Measurements from ENCODE around the gene PDIA3. TPM values are rescaled to one million over a fixed set of nuclear protein-coding genes. Genes with fewer than 3 reads are reported as not detected.
"Not testable (repeated sequence)": the region's sequence is repeated elsewhere in the genome, so short reads cannot be mapped to it uniquely, and the experiment has no call there.

The PDIA3 gene
- total and polyA plus RNA-seq, 2 donors (not counting 3 experiments of a cell fraction or from before 2014, with no cell fraction given) = 140 to 857 TPM

- dilution Hi-C loops (cut with MboI; ENCODE audit: extremely low pct_ligation_motif_present, low sequenced_read_pairs) (no loop called here), intact Hi-C loops (cut with micrococcal nuclease) (no loop called here)
- Histone ChIP-seq H3K27me3 (ENCODE audit: control insufficient read depth in 2 of 2, insufficient read depth in 2 of 2, low read length in 2 of 2) (peaks cover 2 to 3% of the 10 kb centered on the region in 2 experiments), H2AFZ (ENCODE audit: low read depth, low read length) (no peak overlapping the region), H4K20me1 (replicated peaks; ENCODE audit: control insufficient read depth, extremely low read depth, insufficient read depth, low read length) (no peaks in the 10 kb centered on the region), H3K9me1 (replicated peaks; ENCODE audit: control insufficient read depth, extremely low read depth, insufficient read depth, low read length) (no peaks in the 10 kb centered on the region), H3K4me3 (replicated peaks in 1 of 3; ENCODE audit: insufficient read depth in 1 of 3, low read depth in 1 of 3, low read length in 3 of 3) (no peak overlapping the region), H3K79me2 (ENCODE audit: control insufficient read depth, insufficient read depth, low read length) (no peaks in the 10 kb centered on the region), H3K4me1 (ENCODE audit: control insufficient read depth, extremely low read depth, insufficient read depth, low read length) (no peaks in the 10 kb centered on the region), H3K9me3 (replicated peaks; ENCODE audit: control insufficient read depth, insufficient read depth, low read length) (no peaks in the 10 kb centered on the region), H3K36me3 (ENCODE audit: control insufficient read depth in 2 of 2, extremely low read depth in 1 of 2, insufficient read depth in 2 of 2, low read length in 2 of 2) (no peaks in the 10 kb centered on the region), H3K9ac (replicated peaks; ENCODE audit: extremely low read depth, insufficient read depth, low read length) (no peak overlapping the region), H3K27ac (ENCODE audit: insufficient read depth, low read depth, low read length) (no peak overlapping the region), H3K4me2 (ENCODE audit: insufficient read depth, low read length) (no peak overlapping the region)
- no peak for TF ChIP-seq JUN (IDR thresholded peaks at IDR 0.05; ENCODE audit: borderline replicate concordance, insufficient read depth, insufficient read length, low read depth)
- no peak for TF ChIP-seq MAX (IDR thresholded peaks at IDR 0.05; ENCODE audit: insufficient read depth, insufficient read length)
- TF ChIP-seq EZH2 (IDR thresholded peaks at IDR 0.05; ENCODE audit: borderline replicate concordance, low read depth, low read length, severe bottlenecking) = no peak
- TF ChIP-seq POLR2AphosphoS5 (IDR thresholded peaks at IDR 0.05; ENCODE audit: insufficient read depth, low read depth, low read length) = no peak
- TF ChIP-seq, protein P1, sequence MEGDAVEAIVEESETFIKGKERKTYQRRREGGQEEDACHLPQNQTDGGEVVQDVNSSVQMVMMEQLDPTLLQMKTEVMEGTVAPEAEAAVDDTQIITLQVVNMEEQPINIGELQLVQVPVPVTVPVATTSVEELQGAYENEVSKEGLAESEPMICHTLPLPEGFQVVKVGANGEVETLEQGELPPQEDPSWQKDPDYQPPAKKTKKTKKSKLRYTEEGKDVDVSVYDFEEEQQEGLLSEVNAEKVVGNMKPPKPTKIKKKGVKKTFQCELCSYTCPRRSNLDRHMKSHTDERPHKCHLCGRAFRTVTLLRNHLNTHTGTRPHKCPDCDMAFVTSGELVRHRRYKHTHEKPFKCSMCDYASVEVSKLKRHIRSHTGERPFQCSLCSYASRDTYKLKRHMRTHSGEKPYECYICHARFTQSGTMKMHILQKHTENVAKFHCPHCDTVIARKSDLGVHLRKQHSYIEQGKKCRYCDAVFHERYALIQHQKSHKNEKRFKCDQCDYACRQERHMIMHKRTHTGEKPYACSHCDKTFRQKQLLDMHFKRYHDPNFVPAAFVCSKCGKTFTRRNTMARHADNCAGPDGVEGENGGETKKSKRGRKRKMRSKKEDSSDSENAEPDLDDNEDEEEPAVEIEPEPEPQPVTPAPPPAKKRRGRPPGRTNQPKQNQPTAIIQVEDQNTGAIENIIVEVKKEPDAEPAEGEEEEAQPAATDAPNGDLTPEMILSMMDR (IDR thresholded peaks at IDR 0.05; ENCODE audit: extremely low read depth in 1 of 2, insufficient read depth in 1 of 2, low read depth in 1 of 2, low read length in 2 of 2) = no peak
- TF ChIP-seq MYC (IDR thresholded peaks at IDR 0.05; ENCODE audit: low read depth, low read length) = no peak
- no peak for TF ChIP-seq GATA2 (IDR thresholded peaks at IDR 0.05; ENCODE audit: insufficient read depth, insufficient read length, low read depth, low read length)
- TF ChIP-seq FOS (IDR thresholded peaks at IDR 0.05; ENCODE audit: borderline replicate concordance, insufficient read depth, low read length) = no peak
- no peak for TF ChIP-seq POLR2A (IDR thresholded peaks at IDR 0.05; ENCODE audit: low read depth, low read length)
- no peak for DNase-seq (ENCODE audit: low read depth, low spot score)
- POLR2A ChIA-PET = no interaction called here
- CTCF ChIA-PET = no interaction called here
- FAIRE-seq = no peak
- BruUV-seq (replicated peaks) = no TSS peak
These were observed 43.4 kb upstream of the PDIA3 start for GRCh38 chr15:43702701-43703424.

DNA sequence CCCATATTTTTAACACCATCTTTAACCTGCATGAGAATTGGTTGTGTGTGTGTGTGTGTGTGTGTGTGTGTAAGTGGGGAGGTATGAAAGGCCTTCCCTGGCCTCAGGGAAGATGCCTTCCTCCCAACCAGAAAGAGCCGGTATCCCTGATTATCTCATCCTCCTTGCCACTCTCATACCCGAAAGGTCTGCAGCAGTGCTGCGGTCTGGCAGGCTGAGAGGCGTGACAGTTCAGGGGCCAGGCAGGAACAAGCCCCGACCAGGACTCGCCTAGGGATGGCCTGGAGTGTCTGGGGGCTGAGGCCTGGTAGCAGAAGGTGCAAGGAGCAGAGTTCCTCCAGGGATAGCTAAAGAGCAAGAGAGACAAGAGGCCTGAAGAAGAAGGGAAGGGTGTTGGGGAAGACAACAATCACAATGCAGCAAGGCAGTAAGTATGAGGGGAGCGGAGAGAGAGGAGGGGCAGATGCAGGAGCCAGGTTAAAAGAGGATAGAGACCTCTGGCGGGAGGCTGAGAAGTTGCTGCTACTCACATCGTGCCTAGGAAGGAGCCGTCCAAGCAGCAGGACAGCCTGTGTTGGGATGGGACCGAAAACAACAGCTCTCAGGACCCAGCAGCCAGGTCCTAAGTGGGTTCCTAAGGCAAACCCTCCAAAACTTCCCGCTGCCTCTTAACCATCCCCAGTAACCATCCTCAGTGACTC is 35.7 kb upstream of the PDIA3 start:
- POLR2A ChIA-PET, FAIRE-seq, CTCF ChIA-PET: not testable (repeated sequence)

More for the DNA sequence above, 35.7 kb upstream of the PDIA3 start:
- H2AFZ ChIP-seq (ENCODE audit: low read depth, low read length); H3K36me3 ChIP-seq (ENCODE audit: control insufficient read depth in 2 of 2, extremely low read depth in 1 of 2, insufficient read depth in 2 of 2, low read length in 2 of 2); H3K4me2 ChIP-seq (ENCODE audit: insufficient read depth, low read length); H3K27ac ChIP-seq (ENCODE audit: insufficient read depth, low read depth, low read length); H3K9me3 ChIP-seq (replicated peaks; ENCODE audit: control insufficient read depth, insufficient read depth, low read length); intact Hi-C loops (cut with micrococcal nuclease); H3K4me3 ChIP-seq (replicated peaks in 1 of 3; ENCODE audit: insufficient read depth in 1 of 3, low read depth in 1 of 3, low read length in 3 of 3); dilution Hi-C loops (cut with MboI; ENCODE audit: extremely low pct_ligation_motif_present, low sequenced_read_pairs); H3K9me1 ChIP-seq (replicated peaks; ENCODE audit: control insufficient read depth, extremely low read depth, insufficient read depth, low read length); DNase-seq (ENCODE audit: low read depth, low spot score); H3K4me1 ChIP-seq (ENCODE audit: control insufficient read depth, extremely low read depth, insufficient read depth, low read length); BruUV-seq (replicated peaks); H3K9ac ChIP-seq (replicated peaks; ENCODE audit: extremely low read depth, insufficient read depth, low read length); H3K79me2 ChIP-seq (ENCODE audit: control insufficient read depth, insufficient read depth, low read length); H3K27me3 ChIP-seq (ENCODE audit: control insufficient read depth in 2 of 2, insufficient read depth in 2 of 2, low read length in 2 of 2); H4K20me1 ChIP-seq (replicated peaks; ENCODE audit: control insufficient read depth, extremely low read depth, insufficient read depth, low read length): not testable (repeated sequence)
